IPS-20b (cell line): ENCODE measurements around the gene BTRC.
A peak's percentile ranks its signal among the peaks of the same experiment; 100 is the strongest.

Source experiments
- H3K27ac ChIP-seq: one replicate; pipeline ENCODE4 v1.5.1; 2013; ENCODE audit warnings: low read length
- H3K27me3 ChIP-seq: 2 replicates; pipeline ENCODE4 v1.6.1; 2013; ENCODE audit warnings: mild to moderate bottlenecking, low read length, inconsistent platforms; ENCODE audit not compliant: insufficient read depth
- H3K36me3 ChIP-seq: 2 replicates; pipeline ENCODE4 v1.6.1; 2013; ENCODE audit warnings: low read depth, mild to moderate bottlenecking, inconsistent platforms, low read length, moderate library complexity; ENCODE audit not compliant: insufficient read depth
- H3K4me1 ChIP-seq: 2 replicates; pipeline ENCODE4 v1.6.1; 2013; ENCODE audit warnings: mild to moderate bottlenecking, control low read depth, inconsistent platforms, low read length, moderate library complexity; ENCODE audit not compliant: insufficient read depth
- H3K4me3 ChIP-seq: 2 replicates; pipeline ENCODE4 v1.5.1; 2013; ENCODE audit warnings: mild to moderate bottlenecking, low read length, inconsistent platforms
- H3K9ac ChIP-seq: 2 replicates; pipeline ENCODE4 v1.6.1; 2013; ENCODE audit warnings: low read depth, mild to moderate bottlenecking, inconsistent platforms, low read length, moderate library complexity
- H3K9me3 ChIP-seq: 2 replicates; pipeline ENCODE4 v1.6.1; 2013; ENCODE audit warnings: mild to moderate bottlenecking, low read depth, low read length, inconsistent platforms; ENCODE audit not compliant: insufficient read depth

BTRC gene

GRCh38 chr10:101567165-101568006 lies 213.4 kb downstream of the BTRC start:
- Histone ChIP-seq H3K4me3 (no peak overlapping the region), H3K4me1 (peaks cover 6% of the 10 kb centered on the region; the same call in 1 of the 2 replicates), H3K9ac (no peak overlapping the region), H3K9me3 (no peaks in the 10 kb centered on the region), H3K27ac (no peak overlapping the region), H3K36me3 (no peaks in the 10 kb centered on the region), H3K27me3 (peaks cover 79% of the 10 kb centered on the region)

- H3K9me3 ChIP-seq: 0 out of 2 replicates have a peak, but pooled peaks cover 7% of the 10 kb centered on the region
- no peak overlapping the region for H3K9ac ChIP-seq
- peaks cover 6% of the 10 kb centered on the region; the same call in 1 of the 2 replicates for H3K4me1 ChIP-seq
- H3K36me3 ChIP-seq: no peaks in the 10 kb centered on the region
- H3K4me3 ChIP-seq: no peak overlapping the region
- peaks cover 84% of the 10 kb centered on the region for H3K27me3 ChIP-seq
- no peak overlapping the region for H3K27ac ChIP-seq
These were observed 214.2 kb downstream of the BTRC start for GRCh38 chr10:101568054-101568745.

GRCh38 chr10:101569323-101569621 lies 215.3 kb downstream of the BTRC start:
- H3K27ac ChIP-seq: no peak overlapping the region
- H3K4me1 ChIP-seq: peaks cover 6% of the 10 kb centered on the region; the same call in 1 of the 2 replicates
- peak overlapping the region; percentile 78; the same call in 1 of the 2 replicates for H3K4me3 ChIP-seq
- no peak overlapping the region for H3K9ac ChIP-seq
- H3K27me3 ChIP-seq: peaks cover 90% of the 10 kb centered on the region
- H3K36me3 ChIP-seq: no peaks in the 10 kb centered on the region
- 0 out of 2 replicates have a peak, but pooled peaks cover 7% of the 10 kb centered on the region for H3K9me3 ChIP-seq

- Histone ChIP-seq H3K27me3 (peaks cover 88% of the 10 kb centered on the region), H3K36me3 (no peaks in the 10 kb centered on the region), H3K4me3 (peak overlapping the region; percentile 78), H3K27ac (no peak overlapping the region), H3K4me1 (peaks cover 6% of the 10 kb centered on the region; the same call in 1 of the 2 replicates), H3K9ac (peak overlapping the region; percentile 52; the same call in 1 of the 2 replicates), H3K9me3 (0 out of 2 replicates have a peak, but pooled peaks cover 7% of the 10 kb centered on the region)
These were observed 215.9 kb downstream of the BTRC start for GRCh38 chr10:101569622-101570427.

GRCh38 chr10:101570428-101571270 lies 216.7 kb downstream of the BTRC start:
- H3K4me1 ChIP-seq: peaks cover 6% of the 10 kb centered on the region; the same call in 1 of the 2 replicates
- H3K27me3 ChIP-seq: peaks cover 81% of the 10 kb centered on the region
- peak overlapping the region; percentile 58; the same call in 1 of the 2 replicates for H3K9ac ChIP-seq
- 0 out of 2 replicates have a peak, but pooled peaks cover 7% of the 10 kb centered on the region for H3K9me3 ChIP-seq
- H3K4me3 ChIP-seq: peak overlapping the region; percentile 78
- H3K36me3 ChIP-seq: no peaks in the 10 kb centered on the region
- H3K27ac ChIP-seq: no peak overlapping the region

- Histone ChIP-seq H3K27me3 (peaks cover 73% of the 10 kb centered on the region), H3K9me3 (0 out of 2 replicates have a peak, but pooled peaks cover 7% of the 10 kb centered on the region), H3K36me3 (no peaks in the 10 kb centered on the region), H3K4me1 (peaks cover 6% of the 10 kb centered on the region; the same call in 1 of the 2 replicates), H3K27ac (no peak overlapping the region), H3K9ac (no peak overlapping the region), H3K4me3 (no peak overlapping the region)
These were observed 217.4 kb downstream of the BTRC start for GRCh38 chr10:101571271-101571925.

- H3K36me3 ChIP-seq: no peaks in the 10 kb centered on the region
- peaks cover 3% of the 10 kb centered on the region; the same call in 1 of the 2 replicates for H3K4me1 ChIP-seq
- H3K4me3 ChIP-seq: no peak overlapping the region
- no peak overlapping the region for H3K27ac ChIP-seq
- peaks cover 66% of the 10 kb centered on the region for H3K27me3 ChIP-seq
- H3K9me3 ChIP-seq: 0 out of 2 replicates have a peak, but pooled peaks cover 7% of the 10 kb centered on the region
- H3K9ac ChIP-seq: no peak overlapping the region
These were observed 218.2 kb downstream of the BTRC start for GRCh38 chr10:101572126-101572525.

- no peaks in the 10 kb centered on the region for H3K36me3 ChIP-seq
- peaks cover 59% of the 10 kb centered on the region for H3K27me3 ChIP-seq
- no peak overlapping the region for H3K9ac ChIP-seq
- no peak overlapping the region for H3K4me3 ChIP-seq
- peaks cover 3% of the 10 kb centered on the region; the same call in 1 of the 2 replicates for H3K4me1 ChIP-seq
- no peak overlapping the region for H3K27ac ChIP-seq
- 0 out of 2 replicates have a peak, but pooled peaks cover 7% of the 10 kb centered on the region for H3K9me3 ChIP-seq
These were observed 218.8 kb downstream of the BTRC start for GRCh38 chr10:101572785-101573184.

- peaks cover 4% of the 10 kb centered on the region for H3K36me3 ChIP-seq
- H3K4me3 ChIP-seq: no peak overlapping the region
- H3K27me3 ChIP-seq: peaks cover 46% of the 10 kb centered on the region
- no peak overlapping the region for H3K27ac ChIP-seq
- H3K9me3 ChIP-seq: 0 out of 2 replicates have a peak, but pooled peaks cover 7% of the 10 kb centered on the region
- peaks cover 3% of the 10 kb centered on the region; the same call in 1 of the 2 replicates for H3K4me1 ChIP-seq
- H3K9ac ChIP-seq: no peak overlapping the region
These were observed 220.2 kb downstream of the BTRC start for GRCh38 chr10:101573885-101574753.
